Measurements from ENCODE around the gene SH3TC1. TPM values are rescaled to one million over a fixed set of nuclear protein-coding genes. Genes with fewer than 3 reads are reported as not detected.

SH3TC1 gene
- total RNA-seq, 4 donors from 2014 or later = 9.6 to 12.9 (median 12.6) TPM

- no peak for TF ChIP-seq EP300 (IDR thresholded peaks at IDR 0.05)
- TF ChIP-seq POLR2A (IDR thresholded peaks at IDR 0.05) = no peak
- TF ChIP-seq POLR2AphosphoS5 (IDR thresholded peaks at IDR 0.05) = no peak
- no peak for TF ChIP-seq CTCF (IDR thresholded peaks at IDR 0.05)
- Histone ChIP-seq H3K4me1 (peaks cover 0 to 17% (median 7%) of the 10 kb centered on the region in 3 donors), H3K4me3 (no peak overlapping the region), H3K27me3 (no peaks in the 10 kb centered on the region), H3K9me3 (no peaks in the 10 kb centered on the region), H3K27ac (no peak overlapping the region), H3K36me3 (peaks cover 0 to 15% of the 10 kb centered on the region in 2 donors)
- WGBS, 2 donors (ENCODE audit: low coverage in 1 of 2) = 80% methylated on average over 4 of the region's 19 CpGs; no CpG with 5 or more reads in 1 of the 2 donors
- no peak for ATAC-seq
Measured at GRCh38 chr4:8205241-8205707, 6.2 kb downstream of the SH3TC1 start.

GRCh38 chr4:8205749-8206611 is 6.9 kb downstream of the SH3TC1 start:
- H3K36me3 ChIP-seq = peaks cover 0 to 15% of the 10 kb centered on the region in 2 donors
- no peaks in the 10 kb centered on the region for H3K27me3 ChIP-seq
- no peaks in the 10 kb centered on the region for H3K9me3 ChIP-seq
- TF ChIP-seq POLR2A (IDR thresholded peaks at IDR 0.05) = no peak
- TF ChIP-seq POLR2AphosphoS5 (IDR thresholded peaks at IDR 0.05) = no peak
- TF ChIP-seq EP300 (IDR thresholded peaks at IDR 0.05) = no peak
- no peak overlapping the region for H3K4me3 ChIP-seq
- 78 to 91% methylated on average over 6 to 8 of the region's 26 CpGs for WGBS, 2 donors (ENCODE audit: low coverage in 1 of 2)
- no peak for ATAC-seq
- peaks cover 0 to 12% (median 5%) of the 10 kb centered on the region in 3 donors for H3K4me1 ChIP-seq
- H3K27ac ChIP-seq = no peak overlapping the region

- Histone ChIP-seq H3K4me1 (no peaks in the 10 kb centered on the region), H3K9me3 (no peaks in the 10 kb centered on the region), H3K27me3 (no peaks in the 10 kb centered on the region), H3K36me3 (peaks cover 0 to 15% of the 10 kb centered on the region in 2 donors), H3K4me3 (no peak overlapping the region), H3K27ac (no peak overlapping the region)
- TF ChIP-seq CTCF (IDR thresholded peaks at IDR 0.05) = no peak
- TF ChIP-seq POLR2A (IDR thresholded peaks at IDR 0.05) = no peak
- TF ChIP-seq EP300 (IDR thresholded peaks at IDR 0.05) = no peak
- TF ChIP-seq POLR2AphosphoS5 (IDR thresholded peaks at IDR 0.05) = no peak
- WGBS, 2 donors (ENCODE audit: low coverage in 1 of 2) = 87 to 89% methylated on average over 3 to 4 of the region's 6 CpGs
- no peak for ATAC-seq
Measured at GRCh38 chr4:8207314-8207713, 8.2 kb downstream of the SH3TC1 start.

GRCh38 chr4:8208565-8208964 is 9.5 kb downstream of the SH3TC1 start:
- peaks cover 0 to 15% of the 10 kb centered on the region in 2 donors for H3K36me3 ChIP-seq
- no CpG with 5 or more reads among the region's 12 CpGs for WGBS, 2 donors (ENCODE audit: low coverage in 1 of 2)
- no peak for ATAC-seq

More at GRCh38 chr4:8208565-8208964, 9.5 kb downstream of the SH3TC1 start:
- TF ChIP-seq POLR2AphosphoS5 (IDR thresholded peaks at IDR 0.05) (no peak), CTCF (IDR thresholded peaks at IDR 0.05) (no peak), POLR2A (IDR thresholded peaks at IDR 0.05) (no peak), EP300 (IDR thresholded peaks at IDR 0.05) (no peak)
- H3K4me1 ChIP-seq = no peaks in the 10 kb centered on the region
- no peaks in the 10 kb centered on the region for H3K9me3 ChIP-seq
- no peak overlapping the region for H3K4me3 ChIP-seq
- H3K27me3 ChIP-seq = no peaks in the 10 kb centered on the region
- no peak overlapping the region for H3K27ac ChIP-seq

Data from gastroesophageal sphincter (tissue), 4 donors.